GM12878 (cell line): ENCODE results near the gene MAGEB3. TPM values are rescaled to one million over a fixed set of nuclear protein-coding genes. Genes with fewer than 3 reads are reported as not detected.

Experiments used
- ATAC-seq: fragments of 200-7000 bp; cut with Tn5 transposase; 3 replicates; pipeline ENCODE4 v1.9.1; 2020; ENCODE audit warnings: mild to moderate bottlenecking, moderate library complexity
- BruUV-seq: library from RNA; stranded (reverse); fragments of 400-500 nt; replicated peaks from 2 replicates; lab custom pipeline; 2021; lab: Mats Ljungman, UMichigan
- CTCF ChIA-PET: fragments of 300-600 bp; sonication (Branson Sonifier 250); formaldehyde crosslinking; extraction: SDS; loops from one replicate; lab custom pipeline; 2021; ENCODE audit warnings: inconsistent platforms; lab: Yijun Ruan, JAX
- POLR2A ChIA-PET: fragments of 350-600 bp; formaldehyde crosslinking; extraction: SDS; loops from one replicate; lab custom pipeline; 2021; ENCODE audit warnings: inconsistent platforms; lab: Charles Lee
- RAD21 ChIA-PET: fragments of 300-600 bp; sonication (Branson Sonifier 250); formaldehyde crosslinking; loops from one replicate; lab custom pipeline; 2023; ENCODE audit warnings: antibody characterized with exemption; ENCODE audit not compliant: unreplicated experiment; lab: Charles Lee
- SMC1A ChIA-PET: fragments of 300-600 bp; sonication (Branson Sonifier 250); formaldehyde crosslinking; loops from one replicate; lab custom pipeline; 2023; ENCODE audit not compliant: unreplicated experiment, uncharacterized antibody; lab: Charles Lee
- DNase-seq: peaks from one replicate; pipeline ENCODE4 v3.0.0-alpha.2; 2011; ENCODE audit warnings: low read depth, low spot score
- FAIRE-seq: peaks from 3 replicates; lab custom pipeline; 2011; peaks lifted over from hg19 to GRCh38; lab: Jason Lieb, UNC
- H2AFZ ChIP-seq: 2 replicates; pipeline ENCODE4 v1.6.0; 2011; ENCODE audit warnings: low read depth, low read length, control low read depth; ENCODE audit not compliant: control insufficient read depth
- H3K27ac ChIP-seq: 2 replicates; pipeline ENCODE4 v1.5.1; 2011; ENCODE audit warnings: control low read depth; ENCODE audit not compliant: control insufficient read depth, insufficient read depth
- H3K27me3 ChIP-seq, 2 experiments: replicated peaks in 1 of 2; 2 replicates each; pipeline versions ENCODE4 v1.6.0 to v1.6.1; 2011; ENCODE audit warnings: low read length in 1 of 2; ENCODE audit not compliant: control insufficient read depth in 2 of 2, insufficient read depth in 2 of 2
- H3K36me3 ChIP-seq, 2 experiments: 2 replicates each; pipeline ENCODE4 v1.5.1; 2011; ENCODE audit warnings: low read length in 1 of 2; ENCODE audit not compliant: control insufficient read depth in 2 of 2, insufficient read depth in 2 of 2
- H3K4me1 ChIP-seq: 2 replicates; pipeline ENCODE4 v1.6.1; 2011; ENCODE audit warnings: mild to moderate bottlenecking, low read length, moderate library complexity, mixed read lengths; ENCODE audit not compliant: control insufficient read depth, insufficient read depth
- H3K4me2 ChIP-seq: 2 replicates; pipeline ENCODE4 v1.6.0; 2011; ENCODE audit warnings: control low read depth; ENCODE audit not compliant: control insufficient read depth, insufficient read depth
- H3K4me3 ChIP-seq: fragments of 200-600 bp; sonication (generic); 2 replicates; pipeline ENCODE4 v1.5.1; 2016
- H3K79me2 ChIP-seq: 2 replicates; pipeline ENCODE4 v1.6.0; 2011; ENCODE audit warnings: low read length; ENCODE audit not compliant: control insufficient read depth, insufficient read depth
- H3K9ac ChIP-seq: 2 replicates; pipeline ENCODE4 v1.8.0; 2011; ENCODE audit warnings: low read length, control low read depth, mixed read lengths; ENCODE audit not compliant: control insufficient read depth, insufficient read depth
- H3K9me3 ChIP-seq: replicated peaks from 3 replicates; pipeline ENCODE4 v1.5.1; 2011; ENCODE audit warnings: mild to moderate bottlenecking, low read length; ENCODE audit not compliant: control insufficient read depth, insufficient read depth
- H4K20me1 ChIP-seq: 2 replicates; pipeline ENCODE4 v1.6.0; 2011; ENCODE audit not compliant: control insufficient read depth, insufficient read depth
- ATF7 ChIP-seq: fragments of 450-650 bp; IDR thresholded peaks from 2 replicates; pipeline ENCODE4 v1.6.1; 2016; ENCODE audit warnings: low read depth, mild to moderate bottlenecking
- BCL3 ChIP-seq: IDR thresholded peaks from 2 replicates; pipeline ENCODE4 v1.6.1; 2011; ENCODE audit warnings: borderline replicate concordance, low read depth, mild to moderate bottlenecking, moderate library complexity, low read length; ENCODE audit not compliant: insufficient read depth, poor library complexity, severe bottlenecking
- CHD2 ChIP-seq: IDR thresholded peaks from 2 replicates; pipeline ENCODE4 v1.6.1; 2011; ENCODE audit warnings: low read depth, low read length, improper control_type of control experiment, borderline replicate concordance
- ELK1 ChIP-seq: IDR thresholded peaks from 2 replicates; pipeline ENCODE4 v1.6.1; 2012; ENCODE audit warnings: low read depth, low read length, improper control_type of control experiment
- GATAD2B ChIP-seq: fragments of 450-650 bp; conservative IDR thresholded peaks from 2 replicates; pipeline ENCODE4 v1.6.1; 2017; ENCODE audit warnings: low read depth, mild to moderate bottlenecking, moderate library complexity
- HDAC6 ChIP-seq: fragments of 200-600 bp; sonication (generic); IDR thresholded peaks from one replicate; pipeline ENCODE4 v1.8.0; 2017; ENCODE audit warnings: antibody characterized with exemption; ENCODE audit not compliant: unreplicated experiment
- HSF1 ChIP-seq: fragments of 150-350 bp; IDR thresholded peaks from 2 replicates; pipeline ENCODE4 v1.6.1; 2014; ENCODE audit warnings: mild to moderate bottlenecking, low read depth, low read length
- MEF2B ChIP-seq: fragments of 450-650 bp; IDR thresholded peaks from 2 replicates; pipeline ENCODE4 v1.6.1; 2018; ENCODE audit warnings: mild to moderate bottlenecking, moderate library complexity; ENCODE audit not compliant: partially characterized antibody, poor library complexity, severe bottlenecking
- MYC ChIP-seq: IDR thresholded peaks from 2 replicates; pipeline ENCODE4 v1.6.1; 2011; ENCODE audit warnings: mild to moderate bottlenecking, low read length, moderate library complexity, inconsistent platforms; ENCODE audit not compliant: insufficient read depth, insufficient replicate concordance, insufficient read length, severe bottlenecking
- NFYA ChIP-seq: IDR thresholded peaks from 2 replicates; pipeline ENCODE4 v1.6.1; 2011; ENCODE audit warnings: low read depth, mild to moderate bottlenecking, low read length, improper control_type of control experiment, borderline replicate concordance
- NR2C2 ChIP-seq: IDR thresholded peaks from 2 replicates; pipeline ENCODE4 v1.6.1; 2011; ENCODE audit warnings: borderline replicate concordance, low read depth; ENCODE audit not compliant: control insufficient read depth, insufficient read length
- NRF1 ChIP-seq: conservative IDR thresholded peaks from 2 replicates; pipeline ENCODE4 v1.6.1; 2011; ENCODE audit warnings: mild to moderate bottlenecking, low read depth, low read length, improper control_type of control experiment
- SKIL ChIP-seq: fragments of 450-650 bp; IDR thresholded peaks from 2 replicates; pipeline ENCODE4 v1.6.1; 2017; ENCODE audit warnings: mild to moderate bottlenecking, low read depth, inconsistent platforms; ENCODE audit not compliant: poor library complexity, severe bottlenecking
- SREBF1 ChIP-seq: IDR thresholded peaks from 2 replicates; pipeline ENCODE4 v1.6.1; 2012; ENCODE audit warnings: mild to moderate bottlenecking, low read length
- STAT3 ChIP-seq: IDR thresholded peaks from 2 replicates; pipeline ENCODE4 v1.6.1; 2011; ENCODE audit warnings: low read depth, low read length, improper control_type of control experiment
- ZBTB33 ChIP-seq: fragments of 450-650 bp; IDR thresholded peaks from 2 replicates; pipeline ENCODE4 v1.6.1; 2017; ENCODE audit warnings: mild to moderate bottlenecking
- WGBS: methylation state at CpG from one replicate; pipeline ENCODE4 v1.1.6; 2016; ENCODE audit warnings: low lambda C conversion rate; ENCODE audit not compliant: insufficient replicate concordance, insufficient coverage; ENCODE audit errors: missing lambda C conversion rate; 5-methylcytosine and 5-hydroxymethylcytosine counted together
- in situ Hi-C: fragments of 300-500 bp; cut with MboI; formaldehyde crosslinking; loops from 9 replicates; pipeline ENCODE4 v1.14.3; 2018; ENCODE audit warnings: mixed read lengths
- intact Hi-C: fragments of 100-400 bp; cut with micrococcal nuclease; formaldehyde crosslinking; loops from one replicate; pipeline ENCODE4 v1.14.2; 2022; ENCODE audit not compliant: unreplicated experiment
- polyA plus RNA-seq, 11 experiments: library from polyadenylated mRNA; depleted of rRNA in 4 of 11; unstranded in 6 of 11; stranded (reverse) in 5 of 11; fragments of >200 nt; fragmentation: Nextera tagmentation in 4 of 11; fragmentation: Illumina TruSeq in 1 of 11; extraction: Ambion mirVana in 4 of 11; extraction: Trizol in 1 of 11; gene quantifications; 1 replicate in 1 of 11; 2 replicates in 10 of 11; pipeline versions ENCODE4 v1.2.1 to v1.2.3, GENCODE V29; 2011 to 2016; ENCODE audit warnings: inconsistent platforms in 2 of 11, missing spikeins in 2 of 11, low read depth in 1 of 11
- total RNA-seq, 4 experiments: library from RNA; depleted of rRNA in 3 of 4; stranded (reverse); fragments of >200 nt in 3 of 4; fragmentation: Illumina TruSeq in 1 of 4; extraction: Trizol in 1 of 4; gene quantifications; 2 replicates each; pipeline versions ENCODE4 v1.2.1 to v1.2.3, GENCODE V29; 2013 to 2021

The MAGEB3 gene
- total and polyA plus RNA-seq, 10 of the 15 experiments (the other 5 are each of a cell fraction or from before 2014, with no cell fraction given) = not detected

- in situ Hi-C loops (no loop called here), intact Hi-C loops (no loop called here)
- Histone ChIP-seq H3K27me3 (no peaks in the 10 kb centered on the region), H3K4me1 (no peaks in the 10 kb centered on the region), H3K79me2 (no peaks in the 10 kb centered on the region), H3K4me2 (no peak overlapping the region), H3K4me3 (no peak overlapping the region), H3K27ac (no peak overlapping the region), H3K9me3 (no peaks in the 10 kb centered on the region), H3K9ac (no peak overlapping the region), H2AFZ (no peak overlapping the region), H3K36me3 (no peaks in the 10 kb centered on the region), H4K20me1 (no peaks in the 10 kb centered on the region)
- no TSS peak for BruUV-seq
- FAIRE-seq (no peak), DNase-seq (no peak), ATAC-seq (no peak)
- ChIA-PET RAD21 (no interaction called here), POLR2A (no interaction called here), CTCF (no interaction called here), SMC1A (no interaction called here)
- WGBS = 74% methylated on average over 2 of the region's 2 CpGs
- TF ChIP-seq SREBF1 (no peak), HDAC6 (no peak), ATF7 (no peak), NR2C2 (no peak), SKIL (no peak), GATAD2B (no peak), ELK1 (no peak), CHD2 (no peak), NRF1 (no peak), ZBTB33 (no peak), STAT3 (no peak), HSF1 (no peak), BCL3 (no peak), MYC (no peak), MEF2B (no peak), NFYA (no peak)
Measured at GRCh38 chrX:30190426-30190825, 40.0 kb upstream of the MAGEB3 start.
